Measurements from ENCODE around the gene PIGT.
"Not testable (repeated sequence)": the region's sequence is repeated elsewhere in the genome, so short reads cannot be mapped to it uniquely, and the experiment has no call there.

Gene PIGT

DNA sequence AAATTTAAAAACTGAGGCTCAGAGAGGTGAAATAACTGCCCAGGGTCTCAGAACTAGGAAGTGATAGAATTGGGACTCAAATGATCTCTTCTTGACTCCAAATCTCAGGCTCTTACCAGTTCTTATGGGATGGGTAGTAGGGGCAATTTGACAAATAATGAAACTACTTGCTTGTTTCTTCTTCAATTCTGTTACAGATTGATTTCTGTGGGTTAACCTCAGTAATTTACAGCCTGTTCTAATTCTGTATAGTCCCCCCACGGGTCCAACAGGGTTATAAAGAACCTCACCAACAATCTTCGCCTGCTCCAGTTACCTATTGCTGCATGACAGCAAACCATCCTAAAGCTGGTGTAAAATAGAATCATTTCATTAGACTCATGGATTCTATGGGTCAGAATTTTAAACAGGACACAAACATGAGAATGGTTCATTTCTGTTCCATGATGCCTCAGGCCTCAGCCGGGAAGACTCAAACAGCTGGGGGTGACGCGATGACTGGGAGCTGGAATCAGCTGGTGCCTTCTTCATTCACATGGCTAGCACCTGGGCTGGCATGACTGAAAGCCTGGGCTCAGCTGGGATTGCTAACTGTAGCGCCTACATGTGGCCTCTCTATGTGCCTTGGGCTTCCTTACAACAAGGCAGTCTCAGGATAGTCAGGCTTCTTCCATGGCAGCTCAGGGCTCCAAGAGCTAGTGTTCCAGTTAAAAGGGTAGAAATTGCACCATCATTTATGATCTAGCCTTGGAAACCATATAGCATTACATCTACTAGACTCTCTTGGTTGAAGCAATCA is 47.0 kb downstream of the PIGT start:
- no peak for DNase-seq (ENCODE audit: low read depth)

- no peak for DNase-seq (ENCODE audit: low read depth)
Observed at GRCh38 chr20:45463709-45464108, 47.8 kb downstream of the PIGT start.

- no peak for DNase-seq (ENCODE audit: low read depth)
Observed at GRCh38 chr20:45465491-45466266, 49.7 kb downstream of the PIGT start.

DNA sequence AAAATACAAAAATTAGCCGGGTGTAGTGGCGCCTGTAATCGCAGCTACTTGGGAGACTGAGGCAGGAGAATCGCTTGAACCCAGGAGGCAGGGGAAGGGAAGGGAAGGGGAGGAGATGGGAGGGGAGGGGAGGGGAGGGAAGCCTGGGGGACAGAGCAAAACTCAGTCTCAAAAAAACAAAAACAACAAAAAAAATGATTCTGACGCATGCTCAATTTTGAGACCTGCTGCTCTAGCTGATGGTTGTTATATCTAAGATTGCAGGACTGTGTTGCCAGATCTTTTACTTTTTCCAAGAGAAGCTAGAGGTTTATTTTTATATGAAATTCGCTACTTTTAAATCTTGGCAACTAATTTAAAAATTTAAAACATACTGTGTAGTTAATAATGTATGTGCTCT is 51.2 kb downstream of the PIGT start:
- no peak for DNase-seq (ENCODE audit: low read depth)

DNA sequence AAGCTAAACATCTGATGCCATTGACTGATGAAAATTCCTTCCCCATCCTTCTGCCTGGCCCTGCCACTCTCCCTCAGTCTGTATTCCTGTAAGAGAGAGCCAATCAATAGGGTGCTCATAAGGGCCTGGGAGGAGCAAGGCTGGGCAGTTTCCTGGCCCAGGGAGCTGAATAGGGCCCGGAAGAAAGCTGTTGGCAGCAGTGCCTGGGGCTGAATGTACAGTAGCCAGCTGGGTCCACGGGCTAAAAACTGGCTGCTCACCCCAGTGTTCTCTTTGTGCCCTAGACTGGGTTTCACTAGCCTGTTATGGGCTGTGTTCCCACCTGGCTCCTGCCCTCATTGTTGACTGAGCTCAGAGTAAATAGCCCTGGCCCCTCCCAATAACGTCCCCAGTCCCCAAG is 51.9 kb downstream of the PIGT start:
- no peak for DNase-seq (ENCODE audit: low read depth)

DNA sequence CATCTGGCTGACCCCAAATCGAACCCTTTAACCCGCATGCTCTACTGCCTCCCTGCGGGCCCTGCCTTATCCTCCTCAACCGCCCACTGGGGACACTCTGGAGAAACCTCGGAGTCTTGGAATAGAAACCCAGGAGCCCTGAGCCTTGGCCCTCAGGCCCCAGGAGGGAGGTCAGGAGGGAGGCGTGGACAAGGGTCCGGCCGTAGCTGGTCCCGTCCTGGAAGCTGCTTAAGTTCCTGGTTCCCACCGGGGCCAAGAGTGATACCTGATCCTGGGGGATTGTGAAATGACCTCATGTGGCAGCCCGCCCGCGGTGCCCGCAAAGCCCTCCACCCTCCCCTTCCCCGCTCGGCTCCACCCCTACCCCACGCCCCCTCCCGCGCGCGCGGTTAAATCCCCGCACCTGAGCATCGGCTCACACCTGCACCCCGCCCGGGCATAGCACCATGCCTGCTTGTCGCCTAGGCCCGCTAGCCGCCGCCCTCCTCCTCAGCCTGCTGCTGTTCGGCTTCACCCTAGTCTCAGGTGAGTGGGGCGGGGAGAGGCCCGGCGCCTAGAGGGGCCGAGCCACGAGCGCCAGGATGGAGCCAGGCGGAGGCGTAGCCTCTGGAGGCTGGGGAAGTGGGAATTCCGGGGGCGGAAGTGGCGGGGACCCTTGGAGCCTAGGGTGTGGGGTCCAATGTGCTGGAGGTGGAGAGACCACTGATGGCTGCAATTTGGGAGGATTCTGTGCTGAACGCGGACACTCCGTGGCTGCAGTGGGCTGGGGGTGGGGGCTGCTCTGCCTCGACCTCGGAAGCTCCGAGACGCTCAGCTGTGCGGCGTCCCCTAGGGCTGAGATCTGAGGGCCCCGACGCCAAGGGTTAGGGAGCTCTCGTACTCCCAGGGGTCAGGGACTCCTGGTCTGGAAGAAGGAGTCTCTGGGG is 53.7 kb downstream of the PIGT start, which contains the start of gene WFDC2:
WFDC2 (plus strand) TSS at position 418 of the 926 bp plus-strand sequence; CDS start at position 447, 29 bp downstream.
- no peak for DNase-seq (ENCODE audit: low read depth)

GRCh38 chr20:45470262-45470931 is 54.5 kb downstream of the PIGT start:
- no peak for DNase-seq (ENCODE audit: low read depth)

DNA sequence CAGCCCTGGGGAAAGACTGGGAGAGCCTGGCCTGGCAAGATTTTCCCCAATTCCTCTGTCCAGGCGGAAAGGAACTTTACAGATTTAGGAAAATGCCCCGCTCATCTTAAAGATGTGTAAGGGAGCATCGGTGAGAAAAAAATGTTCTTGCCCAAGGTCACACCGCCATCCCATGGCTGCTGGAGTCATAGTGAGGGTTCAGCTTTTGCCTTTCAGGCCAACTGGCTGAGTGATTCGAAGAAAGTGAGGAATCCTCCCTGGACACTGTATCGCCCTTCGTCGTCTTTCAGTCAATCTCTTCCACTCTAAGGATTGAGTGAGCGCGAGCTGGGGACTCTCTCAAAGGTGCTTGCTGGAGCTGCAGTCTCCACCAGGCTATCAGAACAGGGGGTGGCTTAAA is 55.0 kb downstream of the PIGT start:
- no peak for DNase-seq (ENCODE audit: low read depth)

DNA sequence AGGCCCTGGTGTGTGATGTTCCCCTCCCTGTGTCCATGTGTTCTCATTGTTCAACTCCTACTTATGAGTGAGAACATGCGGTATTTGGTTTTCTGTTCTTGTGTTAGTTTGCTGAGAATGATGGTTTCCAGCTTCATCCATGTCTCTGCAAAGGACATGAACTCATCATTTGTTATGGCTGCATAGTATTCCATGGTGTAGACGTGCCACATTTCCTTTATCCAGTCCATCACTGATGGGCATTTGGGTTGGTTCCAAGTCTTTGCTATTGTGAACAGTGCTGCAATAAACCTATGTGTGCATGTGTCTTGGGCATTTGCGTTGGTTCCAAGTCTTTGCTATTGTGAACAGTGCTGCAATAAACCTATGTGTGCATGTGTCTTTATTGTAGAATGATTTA is 56.3 kb downstream of the PIGT start:
- DNase-seq (ENCODE audit: low read depth) = not testable (repeated sequence)
